Nephron progenitor cell (in vitro differentiated cells): ENCODE measurements around the gene SLC41A3.

ENCODE experiments used
- DNase-seq: peaks from one replicate; pipeline ENCODE4 v3.0.0; 2021
- H3K27ac Mint-ChIP-seq: 2 replicates; pipeline ENCODE4 v1.8.0; 2021; ENCODE audit warnings: mild to moderate bottlenecking, moderate library complexity, mixed read lengths
- H3K27me3 Mint-ChIP-seq: 2 replicates; pipeline ENCODE4 v1.8.0; 2021; ENCODE audit warnings: mild to moderate bottlenecking, low read depth, mixed read lengths; ENCODE audit not compliant: poor library complexity
- H3K36me3 Mint-ChIP-seq: 2 replicates; pipeline ENCODE4 v1.8.0; 2021; ENCODE audit warnings: low read depth, mixed read lengths
- H3K4me1 Mint-ChIP-seq: 2 replicates; pipeline ENCODE4 v1.8.0; 2021; ENCODE audit warnings: mixed read lengths
- H3K4me3 Mint-ChIP-seq: 2 replicates; pipeline ENCODE4 v1.8.0; 2021; ENCODE audit warnings: mild to moderate bottlenecking, moderate library complexity, mixed read lengths
- H3K9me3 Mint-ChIP-seq: 2 replicates; pipeline ENCODE4 v1.8.0; 2021; ENCODE audit warnings: mild to moderate bottlenecking, moderate library complexity, mixed read lengths
- CTCF ChIP-seq: fragments of 200-600 bp; sonication (generic); IDR thresholded peaks from 2 replicates; pipeline ENCODE4 v1.5.0; 2021; ENCODE audit warnings: antibody characterized with exemption

The SLC41A3 gene

GRCh38 chr3:126016616-126017015 is 67.3 kb downstream of the SLC41A3 start:
- no peak for TF ChIP-seq CTCF
- Mint-ChIP-seq H3K27ac (no peak overlapping the region), H3K27me3 (no peaks in the 10 kb centered on the region), H3K9me3 (no peaks in the 10 kb centered on the region), H3K4me3 (no peak overlapping the region), H3K36me3 (peaks cover 54% of the 10 kb centered on the region), H3K4me1 (peaks cover 13% of the 10 kb centered on the region)
- DNase-seq = no peak

GRCh38 chr3:126015075-126015474 is 68.8 kb downstream of the SLC41A3 start:
- peaks cover 52% of the 10 kb centered on the region for H3K36me3 Mint-ChIP-seq

GRCh38 chr3:126014252-126014651 is 69.7 kb downstream of the SLC41A3 start:
- H3K4me1 Mint-ChIP-seq = no peaks in the 10 kb centered on the region
- H3K9me3 Mint-ChIP-seq = peaks cover 5% of the 10 kb centered on the region
- no peaks in the 10 kb centered on the region for H3K27me3 Mint-ChIP-seq
- H3K36me3 Mint-ChIP-seq = peaks cover 59% of the 10 kb centered on the region
- TF ChIP-seq CTCF = no peak
- H3K27ac Mint-ChIP-seq = no peak overlapping the region
- no peak for DNase-seq
- no peak overlapping the region for H3K4me3 Mint-ChIP-seq

More at GRCh38 chr3:126015075-126015474, 68.8 kb downstream of the SLC41A3 start:
- TF ChIP-seq CTCF = no peak
- no peaks in the 10 kb centered on the region for H3K4me1 Mint-ChIP-seq
- H3K4me3 Mint-ChIP-seq = no peak overlapping the region
- peaks cover 5% of the 10 kb centered on the region for H3K9me3 Mint-ChIP-seq
- H3K27me3 Mint-ChIP-seq = no peaks in the 10 kb centered on the region
- no peak for DNase-seq
- no peak overlapping the region for H3K27ac Mint-ChIP-seq

- TF ChIP-seq CTCF = no peak
- peaks cover 59% of the 10 kb centered on the region for H3K36me3 Mint-ChIP-seq
- no peak overlapping the region for H3K4me3 Mint-ChIP-seq
- peaks cover 5% of the 10 kb centered on the region for H3K9me3 Mint-ChIP-seq
- H3K4me1 Mint-ChIP-seq = no peaks in the 10 kb centered on the region
- H3K27me3 Mint-ChIP-seq = peaks cover 1% of the 10 kb centered on the region
- no peak overlapping the region for H3K27ac Mint-ChIP-seq
- DNase-seq = no peak
Measured at GRCh38 chr3:126013751-126014156, 70.2 kb downstream of the SLC41A3 start.

- DNase-seq = no peak
- Mint-ChIP-seq H3K36me3 (peaks cover 58% of the 10 kb centered on the region), H3K27me3 (peaks cover 7% of the 10 kb centered on the region), H3K4me3 (no peak overlapping the region), H3K4me1 (no peaks in the 10 kb centered on the region), H3K27ac (no peak overlapping the region), H3K9me3 (peaks cover 5% of the 10 kb centered on the region)
- no peak for TF ChIP-seq CTCF
Measured at GRCh38 chr3:126009181-126009580, 74.7 kb downstream of the SLC41A3 start.

GRCh38 chr3:126008219-126008618 is 75.7 kb downstream of the SLC41A3 start:
- H3K4me3 Mint-ChIP-seq = no peak overlapping the region
- peaks cover 7% of the 10 kb centered on the region for H3K27me3 Mint-ChIP-seq
- peak overlapping the region; percentile 66 for H3K27ac Mint-ChIP-seq
- DNase-seq = no peak
- peaks cover 50% of the 10 kb centered on the region for H3K36me3 Mint-ChIP-seq
- no peaks in the 10 kb centered on the region for H3K4me1 Mint-ChIP-seq
- TF ChIP-seq CTCF = no peak
- peaks cover 5% of the 10 kb centered on the region for H3K9me3 Mint-ChIP-seq
